ENCODE data around the gene GATB. TPM values are rescaled to one million over a fixed set of nuclear protein-coding genes. Genes with fewer than 3 reads are reported as not detected.

GATB gene
- total RNA-seq, 1 donor from 2014 or later, result 17.7 TPM

- intact Hi-C loops (cut with DNase I), result no loop called here
- no peak for TF ChIP-seq CTCF (IDR thresholded peaks at IDR 0.05)
- Histone ChIP-seq H3K4me1 (no peaks in the 10 kb centered on the region), H3K27ac (no peak overlapping the region), H3K9me3 (peaks cover 4% of the 10 kb centered on the region), H3K4me3 (no peak overlapping the region), H3K36me3 (no peaks in the 10 kb centered on the region), H3K27me3 (peaks cover 14% of the 10 kb centered on the region)
- ATAC-seq (no peak), DNase-seq (no peak)
These were observed 13.5 kb upstream of the GATB start for GRCh38 chr4:151774324-151774723.

GRCh38 chr4:151772274-151772673 lies 11.5 kb upstream of the GATB start:
- no peak for TF ChIP-seq CTCF (IDR thresholded peaks at IDR 0.05)
- Histone ChIP-seq H3K27me3 (peaks cover 7% of the 10 kb centered on the region), H3K4me1 (no peaks in the 10 kb centered on the region), H3K36me3 (no peaks in the 10 kb centered on the region), H3K9me3 (peaks cover 4% of the 10 kb centered on the region), H3K27ac (no peak overlapping the region), H3K4me3 (no peak overlapping the region)
- DNase-seq, result no peak
- no peak for ATAC-seq
- intact Hi-C loops (cut with DNase I), result no loop called here

DNA sequence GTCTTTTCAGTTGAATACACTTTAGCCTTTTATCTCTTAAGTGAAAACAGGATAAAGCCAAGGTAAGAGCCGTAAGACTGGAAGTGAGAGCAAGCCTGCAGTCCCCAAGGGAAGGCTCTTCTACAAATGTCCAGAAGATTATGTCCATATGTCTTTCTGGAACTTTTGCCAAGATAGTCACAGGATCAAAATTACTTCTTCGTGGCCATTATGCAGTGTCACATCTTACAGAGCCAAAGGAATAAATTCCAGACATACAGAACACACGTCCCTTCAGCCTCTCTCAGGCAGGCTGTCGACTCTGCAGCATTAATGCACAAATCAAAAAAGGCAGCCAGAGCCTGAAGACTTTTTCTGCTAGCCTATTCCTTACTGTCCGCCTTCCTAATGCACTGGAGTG lies 10.9 kb upstream of the GATB start:
- intact Hi-C loops (cut with DNase I), result no loop called here
- TF ChIP-seq CTCF (IDR thresholded peaks at IDR 0.05), result no peak
- Histone ChIP-seq H3K36me3 (no peaks in the 10 kb centered on the region), H3K27ac (no peak overlapping the region), H3K9me3 (peaks cover 4% of the 10 kb centered on the region), H3K4me3 (no peak overlapping the region), H3K4me1 (no peaks in the 10 kb centered on the region), H3K27me3 (peaks cover 7% of the 10 kb centered on the region)
- DNase-seq (no peak), ATAC-seq (no peak)

- DNase-seq, result no peak
- intact Hi-C loops (cut with DNase I), result no loop called here
- Histone ChIP-seq H3K4me1 (no peaks in the 10 kb centered on the region), H3K27me3 (peaks cover 5% of the 10 kb centered on the region), H3K27ac (no peak overlapping the region), H3K9me3 (peaks cover under 1% of the 10 kb centered on the region), H3K36me3 (no peaks in the 10 kb centered on the region), H3K4me3 (no peak overlapping the region)
- TF ChIP-seq CTCF (IDR thresholded peaks at IDR 0.05), result no peak
- ATAC-seq, result no peak
These were observed 9.3 kb upstream of the GATB start for GRCh38 chr4:151770154-151770553.

GRCh38 chr4:151768835-151769234 lies 8.0 kb upstream of the GATB start:
- no peak for TF ChIP-seq CTCF (IDR thresholded peaks at IDR 0.05)
- intact Hi-C loops (cut with DNase I), result no loop called here
- Histone ChIP-seq H3K36me3 (no peaks in the 10 kb centered on the region), H3K4me3 (no peak overlapping the region), H3K9me3 (no peaks in the 10 kb centered on the region), H3K27ac (no peak overlapping the region), H3K4me1 (no peaks in the 10 kb centered on the region), H3K27me3 (peaks cover 4% of the 10 kb centered on the region)
- DNase-seq, result no peak
- no peak for ATAC-seq

DNA sequence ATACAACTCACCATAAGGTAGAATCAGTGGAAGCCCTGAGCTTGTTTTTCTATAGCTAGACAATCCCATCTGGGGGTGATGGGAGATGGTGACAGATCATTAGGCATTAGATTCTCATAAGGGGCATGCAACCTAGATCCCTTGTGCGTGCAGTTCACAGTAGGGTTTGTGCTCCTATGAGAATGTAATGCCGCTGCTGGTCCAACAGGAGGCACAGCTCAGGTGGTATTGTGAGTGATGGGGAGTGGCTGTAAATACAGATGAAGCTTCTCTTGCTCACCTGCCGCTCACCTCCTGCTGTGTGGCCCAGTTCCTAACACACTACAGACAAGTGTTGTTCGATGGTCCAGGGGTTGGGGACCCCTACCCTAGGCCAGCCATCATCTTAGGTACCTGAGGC lies 5.9 kb upstream of the GATB start:
- ATAC-seq, result no peak
- Histone ChIP-seq H3K9me3 (no peaks in the 10 kb centered on the region), H3K27me3 (no peaks in the 10 kb centered on the region), H3K4me3 (no peak overlapping the region), H3K36me3 (no peaks in the 10 kb centered on the region), H3K27ac (no peak overlapping the region), H3K4me1 (no peaks in the 10 kb centered on the region)
- intact Hi-C loops (cut with DNase I), result no loop called here
- TF ChIP-seq CTCF (IDR thresholded peaks at IDR 0.05), result no peak
- DNase-seq, result no peak
